Measurements from ENCODE around the gene GARIN5B. TPM values are rescaled to one million over a fixed set of nuclear protein-coding genes. Genes with fewer than 3 reads are reported as not detected.
A peak's percentile ranks its signal among the peaks of the same experiment; 100 is the strongest.

GARIN5B gene
- total RNA-seq, 1 experiment from 2014 or later, result not detected

GRCh38 chr19:55392820-55393761, 30.0 kb upstream of the GARIN5B start:
- POLR2A ChIA-PET (ENCODE audit: unreplicated experiment), result no interaction called here

GRCh38 chr19:55391702-55392615, 28.9 kb upstream of the GARIN5B start:
- DNase-seq (peak; percentile 46), ATAC-seq (peak; percentile 33)
- H3K27me3 ChIP-seq (ENCODE audit: low read length), result no peaks in the 10 kb centered on the region
- peaks cover 17% of the 10 kb centered on the region for H3K4me1 ChIP-seq (ENCODE audit: insufficient read depth, low read length)
- intact Hi-C loops (cut with micrococcal nuclease), result no loop called here
- no peak overlapping the region for H3K27ac ChIP-seq (ENCODE audit: low read length)
- H3K9me2 ChIP-seq (replicated peaks; ENCODE audit: low read length), result no peaks in the 10 kb centered on the region
- ChIA-PET POLR2A (ENCODE audit: unreplicated experiment) (interaction anchor here (1.0 kb wide), 1 partner anchor 15 kb away, joined by 14 read pairs; the partner anchor contains the start of gene UBE2S), CTCF (no interaction called here)
- TF ChIP-seq EZH2phosphoT487 (IDR thresholded peaks at IDR 0.05; ENCODE audit: borderline replicate concordance, low read length), result no peak
- TF ChIP-seq EZH2 (IDR thresholded peaks at IDR 0.05; ENCODE audit: low read length, unreplicated experiment), result no peak
- no peak for TF ChIP-seq CTCF (conservative IDR thresholded peaks at IDR 0.05; ENCODE audit: low read depth, low read length)
- no peak overlapping the region for H2AFZ ChIP-seq (ENCODE audit: low read length)
- no TSS peak for BruUV-seq (replicated peaks)
- H3F3A ChIP-seq (ENCODE audit: low read length, unreplicated experiment), result peaks cover 7% of the 10 kb centered on the region
- no peak overlapping the region for H3K9ac ChIP-seq (ENCODE audit: low read length)
- H3K9me3 ChIP-seq (ENCODE audit: low read length), result no peaks in the 10 kb centered on the region
- no peak overlapping the region for H3K4me2 ChIP-seq (ENCODE audit: low read length)
- H3K36me3 ChIP-seq (ENCODE audit: low read depth, low read length), result peaks cover 27% of the 10 kb centered on the region
- H3K79me2 ChIP-seq (ENCODE audit: low read length), result peaks cover 29% of the 10 kb centered on the region
- no peak overlapping the region for H3K4me3 ChIP-seq (ENCODE audit: low read length)
- peaks cover 44% of the 10 kb centered on the region for H4K20me1 ChIP-seq (ENCODE audit: low read length)

More at GRCh38 chr19:55392820-55393761, 30.0 kb upstream of the GARIN5B start:
- no peak overlapping the region for H3K9ac ChIP-seq (ENCODE audit: low read length)
- BruUV-seq (replicated peaks), result no TSS peak
- H3K9me3 ChIP-seq (ENCODE audit: low read length), result no peaks in the 10 kb centered on the region
- H3F3A ChIP-seq (ENCODE audit: low read length, unreplicated experiment), result peaks cover 7% of the 10 kb centered on the region
- peaks cover 15% of the 10 kb centered on the region for H3K36me3 ChIP-seq (ENCODE audit: low read depth, low read length)
- H3K4me2 ChIP-seq (ENCODE audit: low read length), result no peak overlapping the region
- no peak for DNase-seq
- H2AFZ ChIP-seq (ENCODE audit: low read length), result no peak overlapping the region
- no peaks in the 10 kb centered on the region for H3K9me2 ChIP-seq (replicated peaks; ENCODE audit: low read length)
- no peak for TF ChIP-seq EZH2phosphoT487 (IDR thresholded peaks at IDR 0.05; ENCODE audit: borderline replicate concordance, low read length)
- no peak for TF ChIP-seq CTCF (conservative IDR thresholded peaks at IDR 0.05; ENCODE audit: low read depth, low read length)
- TF ChIP-seq EZH2 (IDR thresholded peaks at IDR 0.05; ENCODE audit: low read length, unreplicated experiment), result no peak
- no peak overlapping the region for H3K4me3 ChIP-seq (ENCODE audit: low read length)
- no peak overlapping the region for H3K27ac ChIP-seq (ENCODE audit: low read length)
- intact Hi-C loops (cut with micrococcal nuclease), result no loop called here
- H3K79me2 ChIP-seq (ENCODE audit: low read length), result peaks cover 18% of the 10 kb centered on the region
- H3K4me1 ChIP-seq (ENCODE audit: insufficient read depth, low read length), result peaks cover 6% of the 10 kb centered on the region
- CTCF ChIA-PET, result no interaction called here
- H3K27me3 ChIP-seq (ENCODE audit: low read length), result no peaks in the 10 kb centered on the region
- ATAC-seq, result no peak
- peaks cover 33% of the 10 kb centered on the region for H4K20me1 ChIP-seq (ENCODE audit: low read length)

All from PC-3 (cell line).